Mucosa of rectum (tissue), 2 donors: ENCODE results near the gene MGRN1.

Experiments used
- H3K27ac ChIP-seq, 2 donors: one replicate each; pipeline ENCODE4 v1.7.0; 2013; ENCODE audit warnings: inconsistent platforms in 2 of 2, low read depth in 2 of 2, low read length in 2 of 2
- H3K27me3 ChIP-seq, 2 donors: one replicate each; pipeline ENCODE4 v1.7.0; 2013; ENCODE audit warnings: low read length in 2 of 2; ENCODE audit not compliant: control insufficient read depth in 2 of 2, insufficient read depth in 2 of 2
- H3K36me3 ChIP-seq, 2 donors: one replicate each; pipeline ENCODE4 v1.7.0; 2013; ENCODE audit warnings: low read length in 2 of 2; ENCODE audit not compliant: control insufficient read depth in 2 of 2, insufficient read depth in 2 of 2
- H3K4me1 ChIP-seq, 2 donors: one replicate each; pipeline ENCODE4 v1.7.0; 2013; ENCODE audit warnings: low read length in 2 of 2, mild to moderate bottlenecking in 1 of 2; ENCODE audit not compliant: control insufficient read depth in 2 of 2, insufficient read depth in 2 of 2
- H3K4me3 ChIP-seq, 2 donors: one replicate each; pipeline ENCODE4 v1.7.0; 2013; ENCODE audit warnings: low read length in 2 of 2
- H3K9ac ChIP-seq, 2 donors: one replicate each; pipeline ENCODE4 v1.7.0; 2013; ENCODE audit warnings: low read length in 2 of 2, low read depth in 1 of 2, mild to moderate bottlenecking in 1 of 2
- H3K9me3 ChIP-seq, 2 donors: one replicate each; pipeline ENCODE4 v1.7.0; 2013; ENCODE audit warnings: low read length in 2 of 2; ENCODE audit not compliant: control insufficient read depth in 2 of 2
- donor health status: healthy.
- donor health status: Normal muscosa, but diverticular disease.

The MGRN1 gene

GRCh38 chr16:4591706-4592470 lies 32.7 kb upstream of the MGRN1 start:
- Histone ChIP-seq H3K4me3 (no peak overlapping the region), H3K9ac (no peak overlapping the region), H3K36me3 (no peaks in the 10 kb centered on the region), H3K27ac (no peak overlapping the region), H3K4me1 (no peaks in the 10 kb centered on the region), H3K9me3 (no peaks in the 10 kb centered on the region), H3K27me3 (peaks cover 0 to 1% of the 10 kb centered on the region in 2 donors)

GRCh38 chr16:4593086-4593485 lies 31.5 kb upstream of the MGRN1 start:
- Histone ChIP-seq H3K9me3 (no peaks in the 10 kb centered on the region), H3K27me3 (no peaks in the 10 kb centered on the region), H3K4me1 (no peaks in the 10 kb centered on the region), H3K36me3 (no peaks in the 10 kb centered on the region), H3K27ac (no peak overlapping the region), H3K4me3 (no peak overlapping the region), H3K9ac (no peak overlapping the region)

- no peaks in the 10 kb centered on the region for H3K9me3 ChIP-seq
- H3K27me3 ChIP-seq = no peaks in the 10 kb centered on the region
Measured at GRCh38 chr16:4594433-4595410, 29.9 kb upstream of the MGRN1 start.

GRCh38 chr16:4597174-4597573 lies 27.5 kb upstream of the MGRN1 start:
- Histone ChIP-seq H3K36me3 (no peaks in the 10 kb centered on the region), H3K27me3 (peaks cover 0 to 2% of the 10 kb centered on the region in 2 donors), H3K9me3 (no peaks in the 10 kb centered on the region), H3K27ac (no peak overlapping the region), H3K9ac (no peak overlapping the region), H3K4me3 (no peak overlapping the region), H3K4me1 (peaks cover 0 to 3% of the 10 kb centered on the region in 2 donors)

More at GRCh38 chr16:4594433-4595410, 29.9 kb upstream of the MGRN1 start:
- Histone ChIP-seq H3K36me3 (no peaks in the 10 kb centered on the region), H3K4me1 (no peaks in the 10 kb centered on the region), H3K4me3 (no peak overlapping the region), H3K27ac (no peak overlapping the region), H3K9ac (no peak overlapping the region)

- Histone ChIP-seq H3K9me3 (no peaks in the 10 kb centered on the region), H3K27me3 (peaks cover 2 to 3% of the 10 kb centered on the region in 2 donors)
Measured at GRCh38 chr16:4599037-4599436, 25.6 kb upstream of the MGRN1 start.

GRCh38 chr16:4599545-4599944 lies 25.1 kb upstream of the MGRN1 start:
- Histone ChIP-seq H3K4me1 (peaks cover 0 to 3% of the 10 kb centered on the region in 2 donors), H3K27ac (no peak overlapping the region), H3K4me3 (no peak overlapping the region), H3K36me3 (no peaks in the 10 kb centered on the region), H3K9me3 (no peaks in the 10 kb centered on the region), H3K27me3 (peaks cover 2 to 3% of the 10 kb centered on the region in 2 donors), H3K9ac (no peak overlapping the region)

More at GRCh38 chr16:4599037-4599436, 25.6 kb upstream of the MGRN1 start:
- Histone ChIP-seq H3K9ac (no peak overlapping the region), H3K4me3 (no peak overlapping the region), H3K27ac (no peak overlapping the region), H3K4me1 (peaks cover 0 to 3% of the 10 kb centered on the region in 2 donors), H3K36me3 (no peaks in the 10 kb centered on the region)

GRCh38 chr16:4601036-4601863 lies 23.4 kb upstream of the MGRN1 start:
- Histone ChIP-seq H3K4me1 (peaks cover 0 to 3% of the 10 kb centered on the region in 2 donors), H3K9me3 (no peaks in the 10 kb centered on the region), H3K9ac (no peak overlapping the region), H3K4me3 (no peak overlapping the region), H3K36me3 (no peaks in the 10 kb centered on the region), H3K27ac (no peak overlapping the region), H3K27me3 (peaks cover 2 to 3% of the 10 kb centered on the region in 2 donors)

GRCh38 chr16:4601864-4602186 lies 22.8 kb upstream of the MGRN1 start:
- Histone ChIP-seq H3K27ac (no peak overlapping the region), H3K4me3 (no peak overlapping the region), H3K27me3 (peaks cover 2 to 3% of the 10 kb centered on the region in 2 donors), H3K9ac (no peak overlapping the region), H3K4me1 (peaks cover 0 to 3% of the 10 kb centered on the region in 2 donors), H3K9me3 (no peaks in the 10 kb centered on the region), H3K36me3 (no peaks in the 10 kb centered on the region)

- Histone ChIP-seq H3K9ac (no peak overlapping the region), H3K27me3 (peaks cover 2 to 3% of the 10 kb centered on the region in 2 donors), H3K36me3 (peaks cover 0 to 1% of the 10 kb centered on the region in 2 donors), H3K27ac (no peak overlapping the region), H3K9me3 (no peaks in the 10 kb centered on the region), H3K4me1 (peaks cover 0 to 3% of the 10 kb centered on the region in 2 donors), H3K4me3 (no peak overlapping the region)
Measured at GRCh38 chr16:4602331-4602730, 22.3 kb upstream of the MGRN1 start.
